Stimulated activated CD8-positive, alpha-beta memory T cell treated with anti-CD3 and anti-CD28 coated beads, Interleukin-7, amount 100 ng/mL, for 24 hours (primary cell): Measurements from ENCODE around the gene EXD2.
"Not testable (repeated sequence)": the region's sequence is repeated elsewhere in the genome, so short reads cannot be mapped to it uniquely, and the experiment has no call there.

Source experiments
- DNase-seq: peaks from one replicate; pipeline ENCODE4 v3.0.0-alpha.2; 2020; ENCODE audit warnings: low read depth

Gene EXD2

DNA sequence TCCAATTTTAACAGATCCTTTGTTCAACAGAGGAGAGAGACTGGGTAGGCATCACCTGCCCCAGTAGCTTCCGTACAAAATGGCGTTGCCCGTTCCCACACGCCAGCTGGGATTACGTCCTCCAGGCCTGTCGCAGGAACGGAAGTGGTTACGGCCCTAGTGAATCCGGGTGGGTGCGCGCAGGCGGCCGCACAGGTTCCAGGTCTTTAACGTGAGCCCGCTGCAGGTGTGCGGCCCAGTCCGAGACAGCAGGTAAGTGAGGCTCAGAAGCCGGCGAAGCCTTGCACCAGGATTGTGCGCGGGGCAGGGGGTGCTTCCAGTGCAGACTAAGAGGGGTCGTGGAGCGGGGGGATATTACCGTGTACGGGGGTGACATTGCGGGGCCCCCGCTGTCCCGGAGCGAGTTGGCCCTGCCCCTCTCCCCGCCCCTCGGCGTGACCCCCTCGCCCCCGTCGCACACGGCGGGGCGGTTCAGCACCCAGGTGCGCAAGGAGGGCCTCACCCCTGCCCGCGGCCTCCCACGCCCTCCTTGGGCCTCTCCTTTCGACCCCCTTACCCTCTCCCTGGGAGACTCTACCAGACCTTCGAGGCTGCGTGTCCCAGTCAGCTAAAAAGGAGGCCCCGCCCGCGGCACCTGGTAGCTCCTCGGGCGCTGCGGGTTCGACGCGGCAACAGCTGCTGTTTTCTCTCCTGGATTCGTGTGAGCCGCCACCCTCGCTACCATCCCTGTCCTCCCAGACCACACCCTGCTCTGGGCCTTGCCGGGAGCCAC is at the start of gene EXD2:
EXD2 (plus strand) TSS at position 159 of the 772 bp plus-strand sequence. CDS start 17,973 bp downstream, outside the sequence.
- DNase-seq: peak; percentile 60

- DNase-seq: no peak
These were observed 49.7 kb upstream of the EXD2 start for GRCh38 chr14:69141550-69141949.

- no peak for DNase-seq
These were observed 49.2 kb upstream of the EXD2 start for GRCh38 chr14:69142101-69142500.

DNA sequence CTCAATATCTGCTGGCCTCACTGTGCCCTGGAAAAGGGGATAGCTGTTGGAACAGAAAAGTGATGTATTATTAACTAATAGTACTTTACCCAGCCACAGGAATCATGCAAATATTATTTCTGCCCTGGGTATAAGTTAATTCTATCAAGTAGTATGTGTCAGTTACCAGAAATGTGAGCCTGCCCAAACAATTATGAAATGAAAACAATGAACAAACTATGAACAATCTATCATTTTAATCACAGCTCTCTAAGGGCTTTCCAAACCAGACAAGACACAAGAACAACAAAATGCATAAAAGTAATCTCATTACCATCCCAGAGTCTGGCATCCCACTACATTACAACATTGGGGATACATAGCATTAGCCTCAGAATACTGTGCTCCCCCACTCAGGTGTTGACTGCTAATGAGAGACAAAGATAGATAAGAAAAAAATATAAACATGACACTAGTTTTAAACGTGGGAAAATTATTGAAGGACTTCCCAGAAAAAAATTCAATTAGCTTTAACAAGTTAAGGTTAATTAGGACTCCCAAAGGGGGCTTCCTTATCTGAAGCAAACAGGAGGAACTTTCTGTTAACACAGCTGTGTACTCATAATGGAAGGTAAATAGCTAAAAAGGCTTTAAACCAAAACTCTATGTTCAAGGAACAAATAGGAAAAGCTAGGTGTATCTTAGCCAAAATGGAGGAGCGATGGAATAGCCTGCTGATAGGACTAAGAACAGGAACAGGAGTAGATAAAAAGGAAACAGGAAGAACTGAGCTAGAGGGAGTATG is 41.6 kb upstream of the EXD2 start:
- DNase-seq: no peak

DNA sequence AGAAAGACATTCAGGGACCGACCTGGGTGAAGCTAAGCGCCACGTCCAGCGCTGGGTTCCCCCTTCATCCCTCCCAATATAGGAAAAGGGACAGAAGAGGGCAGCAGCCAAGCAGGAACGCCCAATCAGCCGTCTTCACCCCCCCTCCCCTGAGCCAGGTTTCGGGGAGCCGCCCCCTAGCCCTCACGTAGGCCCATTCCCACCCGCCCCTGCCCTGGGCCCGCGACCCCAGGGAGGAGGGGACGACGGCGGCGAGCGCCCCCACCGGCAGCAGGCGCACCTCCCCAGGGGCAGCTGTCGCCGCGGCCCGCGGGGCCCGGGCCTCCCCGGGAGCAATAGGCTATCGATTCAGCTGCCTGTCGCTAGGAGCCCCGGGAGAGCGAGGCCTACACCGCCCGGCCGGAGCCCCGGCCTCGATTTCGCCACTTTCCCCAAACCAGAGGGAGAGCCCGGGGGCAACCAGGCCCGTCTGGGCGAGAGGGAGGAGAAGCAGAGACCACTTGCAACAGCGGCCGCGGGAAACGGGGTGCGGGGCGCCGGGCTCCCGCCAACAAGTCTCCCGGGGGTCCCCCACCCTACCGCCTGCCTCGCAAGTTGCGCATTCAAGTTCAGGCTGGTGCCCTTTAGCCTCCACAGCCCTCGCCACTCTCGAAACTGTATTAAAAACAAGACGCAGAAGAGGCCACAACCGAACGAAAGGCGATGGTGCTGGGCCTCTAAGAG is 39.7 kb upstream of the EXD2 start:
- peak; percentile 57 for DNase-seq

DNA sequence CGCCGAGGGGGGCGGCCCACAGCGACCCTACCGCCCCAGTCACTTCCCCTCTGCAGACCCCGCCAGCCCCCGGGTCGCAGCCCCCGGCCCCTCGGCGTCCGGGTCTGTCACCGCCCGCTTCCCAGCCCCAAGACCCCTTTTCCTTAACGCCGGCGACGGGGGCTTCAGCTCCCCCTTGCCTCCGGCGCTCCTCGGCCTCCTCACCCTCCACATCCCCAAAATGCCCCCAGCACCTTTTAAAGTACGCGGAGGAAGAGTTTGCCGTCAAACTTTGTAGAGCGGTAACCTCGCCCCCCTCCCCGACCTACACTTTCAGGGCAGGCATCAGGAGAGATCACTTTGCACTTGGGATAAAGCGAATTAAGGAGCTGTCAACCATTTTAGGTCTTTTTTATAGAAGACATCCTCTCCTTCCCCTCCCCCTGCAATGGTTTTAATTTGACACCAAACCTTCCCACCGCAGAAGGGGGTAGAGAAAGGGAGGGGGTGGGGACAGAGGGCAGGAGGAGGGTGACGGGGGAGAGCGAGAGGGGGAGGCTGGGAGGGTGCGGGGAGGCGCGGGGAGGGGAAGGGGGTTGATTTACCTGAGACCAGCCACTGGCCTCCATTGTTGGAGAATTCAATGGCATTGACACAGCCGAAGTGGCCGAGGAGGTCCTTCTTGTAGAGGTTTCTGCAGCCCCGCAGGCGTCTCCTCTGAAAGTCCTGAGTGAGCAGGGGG is 39.0 kb upstream of the EXD2 start:
- DNase-seq: no peak

- DNase-seq: no peak
These were observed 38.5 kb upstream of the EXD2 start, which contains the start of gene DCAF5 for GRCh38 chr14:69152902-69153151. Gene DCAF5 (minus strand): TSS chr14:69153119. CDS start chr14:69152978, 141 bp downstream.

DNA sequence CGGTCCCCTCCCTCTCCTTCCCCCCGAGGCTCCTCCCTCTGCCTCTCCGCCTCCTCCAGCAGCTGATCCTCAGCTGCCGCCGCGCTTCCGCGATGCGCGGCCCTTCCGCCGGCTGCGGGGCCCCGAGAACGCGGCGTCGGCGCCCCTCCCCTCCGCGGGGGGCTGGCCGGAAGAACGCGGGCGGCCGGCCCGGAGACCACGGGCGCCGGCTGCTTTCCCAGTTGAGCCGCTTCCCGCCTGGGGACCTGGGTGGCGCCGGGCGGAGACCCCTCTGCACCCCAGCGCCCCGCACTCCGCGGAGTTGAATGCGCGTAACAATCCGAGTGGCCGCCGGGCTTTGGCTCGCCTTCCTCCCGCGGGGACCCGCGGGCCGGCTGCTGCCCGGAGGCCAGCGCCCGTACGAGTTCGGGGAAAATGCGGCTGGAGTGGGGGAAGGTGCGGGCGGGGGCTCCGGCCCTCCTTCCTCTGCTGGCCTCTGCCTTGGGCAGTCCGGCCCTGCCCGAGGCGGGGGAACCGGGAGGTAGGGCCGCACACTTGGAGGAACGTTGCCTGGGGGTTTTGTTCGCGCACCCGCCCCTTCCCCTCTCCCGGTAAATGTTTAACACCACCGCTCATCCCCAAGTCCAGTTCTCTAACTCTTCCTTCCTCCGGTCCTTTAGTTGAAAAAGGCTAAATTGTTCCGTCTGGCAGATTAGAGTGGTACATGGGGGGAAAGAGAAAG is 38.0 kb upstream of the EXD2 start:
- peak; percentile 78 for DNase-seq

GRCh38 chr14:69153873-69154270 is 37.4 kb upstream of the EXD2 start:
- no peak for DNase-seq

GRCh38 chr14:69154779-69155178 is 36.5 kb upstream of the EXD2 start:
- no peak for DNase-seq

DNA sequence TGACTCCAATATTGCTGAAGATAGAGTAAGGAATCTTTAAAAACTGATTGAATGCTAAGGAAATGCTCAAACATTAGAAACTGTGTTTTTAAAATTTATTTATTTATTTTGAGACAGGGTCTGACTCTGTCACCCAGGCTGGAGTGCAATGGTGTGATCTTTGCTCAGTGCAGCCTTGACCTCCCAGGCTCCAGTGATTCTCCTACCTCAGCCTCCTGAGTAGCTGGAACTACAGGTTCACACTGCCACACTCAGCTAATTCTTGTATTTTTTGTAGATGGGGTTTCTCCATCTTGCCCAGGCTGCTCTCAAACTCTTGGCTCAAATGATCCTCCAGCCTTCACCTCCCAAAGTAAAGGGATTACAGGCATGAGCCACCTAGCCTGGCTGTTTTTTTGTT is 35.1 kb upstream of the EXD2 start:
- DNase-seq: no peak

GRCh38 chr14:69161590-69161989 is 29.7 kb upstream of the EXD2 start:
- no peak for DNase-seq

DNA sequence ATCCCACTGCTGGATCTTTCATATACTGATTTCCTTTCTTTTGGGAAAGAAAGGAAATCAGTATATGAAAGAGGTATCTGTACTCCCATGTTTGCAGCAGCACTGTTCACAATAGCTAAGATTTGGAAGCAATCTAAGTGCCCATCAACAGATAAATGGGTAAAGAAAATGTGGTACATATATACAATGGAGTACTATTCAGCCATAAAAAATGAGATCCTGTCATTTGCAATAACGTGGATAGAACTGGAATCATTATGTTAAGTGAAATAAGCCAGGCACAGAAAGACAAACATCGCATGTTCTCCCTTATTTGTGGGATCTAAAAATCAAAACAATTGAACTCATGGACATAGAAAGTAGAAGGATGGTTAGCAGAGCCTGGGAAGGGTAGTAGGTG is 25.5 kb upstream of the EXD2 start:
- DNase-seq: not testable (repeated sequence)

GRCh38 chr14:69170839-69171238 is 20.5 kb upstream of the EXD2 start:
- no peak for DNase-seq

DNA sequence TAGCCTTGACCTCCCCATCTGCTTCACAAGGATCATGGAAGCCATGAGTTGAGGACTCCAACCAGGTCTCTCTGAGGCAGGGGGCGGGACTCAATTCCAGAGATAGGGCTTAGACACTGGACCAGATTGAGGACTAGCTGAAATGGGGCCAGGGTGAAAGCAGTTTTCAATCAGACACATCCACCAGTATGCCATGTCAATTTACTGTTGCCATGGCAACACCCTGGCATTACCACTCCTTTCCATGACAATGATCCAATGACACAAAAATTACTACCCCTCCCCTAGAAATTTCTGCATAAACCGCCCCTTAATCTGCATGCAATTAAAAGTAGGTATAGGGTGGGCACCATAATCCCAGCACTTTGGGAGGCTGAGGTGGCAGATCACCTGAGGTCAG is 19.7 kb upstream of the EXD2 start:
- DNase-seq: no peak

GRCh38 chr14:69175130-69175529 is 16.2 kb upstream of the EXD2 start:
- DNase-seq: no peak

DNA sequence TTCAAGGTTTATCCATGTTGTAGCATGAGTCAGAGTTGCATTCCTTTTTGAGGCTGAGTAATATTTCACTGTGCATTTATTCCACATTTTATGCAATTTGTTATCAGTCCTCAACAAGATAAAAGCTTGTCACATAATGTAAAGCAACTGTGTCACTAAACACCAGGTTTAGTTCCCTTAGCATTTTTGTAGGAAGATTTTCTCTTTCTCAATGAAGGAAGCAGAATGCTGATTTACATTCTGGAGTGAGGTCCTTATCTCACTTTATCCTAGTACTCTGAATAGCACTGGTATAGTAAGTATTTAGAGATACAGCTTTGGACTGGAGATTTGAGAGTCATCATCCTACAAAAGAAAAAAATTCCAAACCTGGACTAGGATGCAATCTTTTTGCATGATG is 9.8 kb upstream of the EXD2 start:
- DNase-seq: no peak

- DNase-seq: not testable (repeated sequence)
These were observed 8.7 kb upstream of the EXD2 start for GRCh38 chr14:69182580-69182979.

GRCh38 chr14:69183735-69184134 is 7.6 kb upstream of the EXD2 start:
- no peak for DNase-seq

- no peak for DNase-seq
These were observed 1.1 kb upstream of the EXD2 start for GRCh38 chr14:69190191-69190590.

DNA sequence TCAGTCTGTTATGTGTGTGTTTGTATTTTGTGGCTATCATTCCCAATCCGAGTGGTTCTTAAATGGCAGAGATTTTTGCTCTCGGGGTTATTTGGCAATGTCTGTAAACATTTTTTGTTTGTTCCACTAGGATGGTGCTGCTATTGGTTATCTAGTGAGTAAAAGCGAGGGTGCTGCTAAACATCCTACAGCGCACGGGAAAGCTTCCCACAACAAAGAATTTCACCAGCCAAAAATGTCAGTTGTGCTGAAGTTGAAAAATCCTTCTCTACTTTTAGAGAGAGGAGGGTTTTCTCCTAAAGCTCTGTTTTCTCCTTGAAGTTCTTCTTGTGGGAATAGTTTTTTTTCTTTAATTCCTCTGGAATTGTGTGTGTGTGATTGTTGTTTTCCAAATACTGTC is 2.4 kb downstream of the EXD2 start:
- DNase-seq: no peak

DNA sequence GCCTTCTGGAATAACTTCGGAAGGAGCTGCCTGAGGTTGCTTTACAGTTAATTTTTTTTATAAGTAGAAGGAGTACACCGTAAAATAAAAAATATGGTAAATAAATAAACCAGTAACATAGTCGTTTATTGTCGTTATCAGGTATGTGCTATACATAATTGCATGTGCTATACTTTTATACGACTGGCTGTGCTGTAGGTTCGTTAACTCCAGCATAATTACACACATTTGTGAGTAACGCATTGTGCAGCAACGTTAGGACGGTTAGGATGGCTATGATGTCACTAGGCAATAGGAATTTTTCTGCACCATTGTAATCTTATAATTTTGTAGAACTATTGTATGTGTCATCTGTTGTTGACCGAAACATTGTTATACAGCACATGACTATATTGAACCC is 8.5 kb downstream of the EXD2 start:
- no peak for DNase-seq
